Common myeloid progenitor, CD34-positive (primary cell): ENCODE data around the gene CD300LF.

Source experiments
- CTCF ChIA-PET: fragments of 350-600 bp; sonication (Branson Sonifier 250); formaldehyde crosslinking; loops from one replicate; lab custom pipeline; 2021; ENCODE audit warnings: antibody characterized with exemption; lab: Charles Lee
- POLR2A ChIA-PET: fragments of 350-600 bp; sonication (Branson Sonifier 250); formaldehyde crosslinking; loops from one replicate; lab custom pipeline; 2021; ENCODE audit warnings: antibody characterized with exemption; lab: Charles Lee
- DNase-seq, 3 donors: peaks; one replicate each; pipeline versions ENCODE4 v3.0.0 to v3.0.0-alpha.2; 2013
- H3K27ac ChIP-seq, 2 experiments: 1 replicate in 1 of 2; 2 replicates in 1 of 2; pipeline ENCODE4 v1.7.0; 2013; ENCODE audit warnings: inconsistent platforms in 2 of 2, low read length in 2 of 2, mild to moderate bottlenecking in 2 of 2, low read depth in 1 of 2, moderate library complexity in 1 of 2; ENCODE audit not compliant: severe bottlenecking in 2 of 2, insufficient read depth in 1 of 2, poor library complexity in 1 of 2
- H3K27me3 ChIP-seq, 5 experiments: replicated peaks in 2 of 5; 1 replicate in 3 of 5; 2 replicates in 2 of 5; pipeline versions ENCODE4 v1.6.1 to v1.7.0; 2013; ENCODE audit warnings: low read length in 4 of 5, mild to moderate bottlenecking in 2 of 5, moderate library complexity in 2 of 5, inconsistent platforms in 1 of 5; ENCODE audit not compliant: insufficient read depth in 5 of 5, control insufficient read depth in 4 of 5
- H3K36me3 ChIP-seq, 4 experiments: 1 replicate in 2 of 4; 2 replicates in 2 of 4; pipeline versions ENCODE4 v1.6.1 to v1.7.0; 2013; ENCODE audit warnings: low read length in 3 of 4, control low read depth in 1 of 4, mild to moderate bottlenecking in 1 of 4; ENCODE audit not compliant: control insufficient read depth in 4 of 4, insufficient read depth in 4 of 4
- H3K4me1 ChIP-seq, 4 experiments: 1 replicate in 3 of 4; 2 replicates in 1 of 4; pipeline versions ENCODE4 v1.6.1 to v1.7.1; 2013; ENCODE audit warnings: low read length in 3 of 4, mild to moderate bottlenecking in 3 of 4, control low read depth in 1 of 4, inconsistent platforms in 1 of 4, moderate library complexity in 1 of 4; ENCODE audit not compliant: control insufficient read depth in 4 of 4, insufficient read depth in 4 of 4; ENCODE audit errors: control extremely low read depth in 1 of 4
- H3K4me3 ChIP-seq, 7 experiments: 1 replicate in 4 of 7; 2 replicates in 3 of 7; pipeline versions ENCODE4 v1.5.1 to v1.7.0; 2013; ENCODE audit warnings: mild to moderate bottlenecking in 7 of 7, low read length in 6 of 7, moderate library complexity in 6 of 7, inconsistent platforms in 2 of 7, low read depth in 2 of 7, control low read depth in 1 of 7; ENCODE audit not compliant: insufficient read depth in 4 of 7, control insufficient read depth in 1 of 7; ENCODE audit errors: extremely low read depth in 1 of 7
- H3K9me3 ChIP-seq, 5 experiments: 1 replicate in 4 of 5; 2 replicates in 1 of 5; pipeline versions ENCODE4 v1.6.1 to v1.7.1; 2013; ENCODE audit warnings: low read length in 4 of 5, mild to moderate bottlenecking in 2 of 5, inconsistent platforms in 1 of 5, low read depth in 1 of 5, moderate library complexity in 1 of 5; ENCODE audit not compliant: control insufficient read depth in 4 of 5, insufficient read depth in 2 of 5; ENCODE audit errors: control extremely low read depth in 1 of 5
- WGBS: methylation state at CpG from one replicate; pipeline ENCODE4 v1.1.5; 2013; ENCODE audit not compliant: insufficient coverage; 5-methylcytosine and 5-hydroxymethylcytosine counted together

Gene CD300LF

GRCh38 chr17:74680213-74680612 is 32.5 kb downstream of the CD300LF start:
- ChIA-PET CTCF (interaction anchor here (1.1 to 4.4 kb wide), 3 partner anchors 24 to 57 kb away, joined by 3 to 16 read pairs (median 4); partner anchors contain the start of gene RAB37), POLR2A (no interaction called here)
- 100% methylated on average over 1 of the region's 2 CpGs for WGBS
- Histone ChIP-seq H3K4me3 (no peak overlapping the region), H3K36me3 (no peaks in the 10 kb centered on the region), H3K9me3 (no peaks in the 10 kb centered on the region), H3K27me3 (no peaks in the 10 kb centered on the region), H3K4me1 (peaks cover 0 to 16% (median 16%) of the 10 kb centered on the region in 4 experiments), H3K27ac (no peak overlapping the region)
- DNase-seq = no peak

- Histone ChIP-seq H3K27ac (no peak overlapping the region), H3K9me3 (no peaks in the 10 kb centered on the region), H3K4me1 (peaks cover 0 to 16% (median 16%) of the 10 kb centered on the region in 4 experiments), H3K36me3 (no peaks in the 10 kb centered on the region), H3K27me3 (no peaks in the 10 kb centered on the region), H3K4me3 (no peak overlapping the region)
- 80% methylated on average over 1 of the region's 2 CpGs for WGBS
- POLR2A ChIA-PET = no interaction called here
- no peak for DNase-seq
- CTCF ChIA-PET = interaction anchor here (1.3 to 4.4 kb wide), 5 partner anchors 11 to 58 kb away, joined by 4 to 16 read pairs (median 6); partner anchors contain the start of gene RAB37
These were observed 33.3 kb downstream of the CD300LF start for GRCh38 chr17:74679374-74679773.

GRCh38 chr17:74678541-74678940 is 34.2 kb downstream of the CD300LF start:
- whole genome bisulfite sequencing = 37% methylated on average over 2 of the region's 2 CpGs

GRCh38 chr17:74677558-74678466 is 34.9 kb downstream of the CD300LF start:
- POLR2A ChIA-PET = interaction anchor here (0.7 kb wide), 1 partner anchor 9 kb away, joined by 3 read pairs; no protein-coding TSS in a partner anchor
- peaks cover 0 to 16% (median 16%) of the 10 kb centered on the region in 4 experiments for H3K4me1 ChIP-seq
- no peaks in the 10 kb centered on the region for H3K27me3 ChIP-seq
- CTCF ChIA-PET = interaction anchor here (0.7 to 11.1 kb wide), 10 partner anchors 9 to 113 kb away, joined by 3 to 61 read pairs (median 6); partner anchors contain the start of gene RAB37
- peak in 2 of 3 donors; percentile 11 to 15 for DNase-seq
- 21% methylated on average over 8 of the region's 9 CpGs for WGBS
- H3K36me3 ChIP-seq = no peaks in the 10 kb centered on the region
- no peaks in the 10 kb centered on the region for H3K9me3 ChIP-seq
- peak overlapping the region in 2 of 7 experiments; percentile 3 to 35 for H3K4me3 ChIP-seq
- no peak overlapping the region for H3K27ac ChIP-seq

More at GRCh38 chr17:74678541-74678940, 34.2 kb downstream of the CD300LF start:
- no peaks in the 10 kb centered on the region for H3K36me3 ChIP-seq
- no peak overlapping the region for H3K27ac ChIP-seq
- ChIA-PET CTCF (interaction anchor here (0.7 to 11.1 kb wide), 9 partner anchors 8 to 112 kb away, joined by 3 to 61 read pairs (median 5); partner anchors contain the start of gene RAB37), POLR2A (no interaction called here)
- no peaks in the 10 kb centered on the region for H3K9me3 ChIP-seq
- no peaks in the 10 kb centered on the region for H3K27me3 ChIP-seq
- peak in 1 of 3 donors; percentile 24 for DNase-seq
- H3K4me1 ChIP-seq = peaks cover 0 to 16% (median 16%) of the 10 kb centered on the region in 4 experiments
- no peak overlapping the region for H3K4me3 ChIP-seq

GRCh38 chr17:74671031-74671771 is 41.5 kb downstream of the CD300LF start:
- ChIA-PET POLR2A (interaction anchor here (1.5 to 1.7 kb wide), 2 partner anchors 14 to 65 kb away, joined by 4 to 6 read pairs; no protein-coding TSS in a partner anchor), CTCF (interaction anchor here (0.7 to 11.1 kb wide), 12 partner anchors 12 to 191 kb away, joined by 3 to 61 read pairs (median 4); partner anchors contain the start of gene RAB37)
- H3K9me3 ChIP-seq = peaks cover 0 to 3% (median 0%) of the 10 kb centered on the region in 5 experiments
- H3K27ac ChIP-seq = no peak overlapping the region
- peaks cover 0 to 29% (median 19%) of the 10 kb centered on the region in 5 experiments for H3K27me3 ChIP-seq
- H3K36me3 ChIP-seq = no peaks in the 10 kb centered on the region
- 11% methylated on average over 57 of the region's 57 CpGs for WGBS
- H3K4me3 ChIP-seq = no peak overlapping the region
- peak; percentile 81 to 93 (median 91) for DNase-seq
- H3K4me1 ChIP-seq = peaks cover 0 to 3% (median 3%) of the 10 kb centered on the region in 4 experiments

GRCh38 chr17:74670329-74670728 is 42.4 kb downstream of the CD300LF start:
- H3K4me3 ChIP-seq = no peak overlapping the region
- ChIA-PET POLR2A (interaction anchor here (1.5 kb wide), 1 partner anchor 13 kb away, joined by 6 read pairs; no protein-coding TSS in a partner anchor), CTCF (interaction anchor here (0.8 to 11.1 kb wide), 10 partner anchors 11 to 113 kb away, joined by 3 to 61 read pairs (median 4); partner anchors contain the start of gene RAB37)
- H3K9me3 ChIP-seq = peaks cover 0 to 3% (median 0%) of the 10 kb centered on the region in 5 experiments
- 87% methylated on average over 4 of the region's 6 CpGs for WGBS
- H3K4me1 ChIP-seq = peaks cover 0 to 3% (median 3%) of the 10 kb centered on the region in 4 experiments
- DNase-seq = no peak
- peaks cover 0 to 29% (median 19%) of the 10 kb centered on the region in 5 experiments for H3K27me3 ChIP-seq
- H3K36me3 ChIP-seq = no peaks in the 10 kb centered on the region
- H3K27ac ChIP-seq = no peak overlapping the region
